ENCODE data around the gene FGFBP3.

The FGFBP3 gene, protein sequence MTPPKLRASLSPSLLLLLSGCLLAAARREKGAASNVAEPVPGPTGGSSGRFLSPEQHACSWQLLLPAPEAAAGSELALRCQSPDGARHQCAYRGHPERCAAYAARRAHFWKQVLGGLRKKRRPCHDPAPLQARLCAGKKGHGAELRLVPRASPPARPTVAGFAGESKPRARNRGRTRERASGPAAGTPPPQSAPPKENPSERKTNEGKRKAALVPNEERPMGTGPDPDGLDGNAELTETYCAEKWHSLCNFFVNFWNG

GRCh38 chr10:91909117-91909677 is at the start of gene FGFBP3:
FGFBP3 (minus strand) TSS chr10:91909486; CDS start chr10:91908969, 517 bp downstream.
- DNase-seq (ENCODE audit: low read depth, low spot score) = no peak

GRCh38 chr10:91957091-91957490 is 47.8 kb upstream of the FGFBP3 start:
- no peak for DNase-seq (ENCODE audit: low read depth, low spot score)

GRCh38 chr10:91955114-91955513 is 45.8 kb upstream of the FGFBP3 start:
- no peak for DNase-seq (ENCODE audit: low read depth, low spot score)

DNA sequence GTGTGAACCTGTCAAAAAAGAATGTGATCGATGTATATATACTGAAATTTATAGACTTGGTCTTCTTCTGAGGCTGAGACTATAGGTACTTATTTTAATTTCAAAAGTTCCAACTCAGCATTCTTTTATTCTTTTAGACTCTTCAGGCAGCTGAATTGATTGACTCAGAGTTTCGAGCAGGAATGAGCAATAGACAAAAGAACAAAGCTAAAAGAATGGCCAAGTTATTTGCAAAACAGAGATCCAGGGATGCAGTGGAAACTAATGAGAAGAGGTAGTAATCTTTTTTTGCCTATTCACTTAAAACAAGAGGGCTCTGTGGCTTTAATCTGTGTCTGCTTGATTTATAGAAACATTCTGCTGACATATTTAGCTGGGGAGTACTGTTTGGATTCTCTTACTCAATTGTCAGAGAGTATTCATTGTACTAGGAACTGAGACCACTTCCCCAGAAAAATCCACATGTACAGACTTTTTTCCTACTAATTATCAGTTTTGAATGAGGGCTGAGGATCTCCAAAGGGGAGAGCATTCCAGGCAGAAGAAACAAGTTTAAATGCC is 44.4 kb upstream of the FGFBP3 start:
- DNase-seq (ENCODE audit: low read depth, low spot score) = no peak

DNA sequence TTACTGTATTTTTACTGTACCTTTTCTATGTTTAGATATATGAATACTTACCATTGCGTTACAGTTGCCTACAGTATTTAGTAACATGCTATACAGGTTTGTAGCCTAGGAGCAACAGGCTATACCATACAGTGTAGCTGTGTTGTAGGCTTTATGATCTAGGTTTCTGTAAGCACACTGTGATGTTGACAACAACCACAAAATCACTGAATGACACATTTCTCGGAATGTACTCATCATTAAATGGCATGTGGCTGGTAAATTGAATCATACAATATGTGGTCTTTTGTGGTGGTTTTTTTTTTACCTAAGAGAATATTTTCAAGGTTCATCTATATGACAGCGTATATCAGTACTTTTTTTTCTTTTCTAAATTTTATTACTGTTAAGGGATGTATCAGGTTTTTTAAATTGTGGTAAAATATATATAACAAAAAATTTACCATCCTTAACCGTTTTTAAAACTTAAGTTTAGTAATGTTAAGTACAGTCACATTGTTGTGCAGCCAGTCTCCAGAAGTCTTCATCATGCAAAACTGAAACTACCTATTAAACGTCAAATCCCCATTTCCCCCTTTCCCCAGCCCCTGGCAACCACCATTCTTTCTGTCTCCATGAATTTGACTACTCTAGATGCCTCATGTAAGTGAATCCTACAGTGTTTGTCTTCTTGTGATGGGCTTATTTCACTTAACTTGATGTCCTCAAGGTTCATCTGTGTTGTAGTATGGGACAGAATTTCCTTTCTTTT is 35.8 kb upstream of the FGFBP3 start:
- DNase-seq (ENCODE audit: low read depth, low spot score) = no peak

DNA sequence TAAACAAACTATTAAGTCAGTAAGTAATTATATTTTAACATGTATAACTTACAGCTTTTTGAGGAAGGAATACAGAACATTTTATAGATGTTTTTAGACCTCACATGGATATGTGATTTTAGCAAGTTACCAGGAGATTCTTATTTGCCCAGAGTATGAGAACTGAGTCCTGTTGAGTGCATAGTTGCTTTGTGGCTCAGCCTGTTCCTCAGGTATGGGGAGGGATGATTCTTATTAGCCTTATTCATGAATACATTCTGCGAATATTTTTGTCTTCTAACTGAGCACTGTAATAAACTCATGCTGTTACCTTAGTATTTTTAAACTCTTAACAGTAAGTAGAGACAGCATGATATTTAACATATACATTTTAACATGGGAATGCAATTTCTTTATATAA is 32.1 kb upstream of the FGFBP3 start:
- DNase-seq (ENCODE audit: low read depth, low spot score) = no peak

- no peak for DNase-seq (ENCODE audit: low read depth, low spot score)
Observed at GRCh38 chr10:91939653-91940052, 30.4 kb upstream of the FGFBP3 start.

DNA sequence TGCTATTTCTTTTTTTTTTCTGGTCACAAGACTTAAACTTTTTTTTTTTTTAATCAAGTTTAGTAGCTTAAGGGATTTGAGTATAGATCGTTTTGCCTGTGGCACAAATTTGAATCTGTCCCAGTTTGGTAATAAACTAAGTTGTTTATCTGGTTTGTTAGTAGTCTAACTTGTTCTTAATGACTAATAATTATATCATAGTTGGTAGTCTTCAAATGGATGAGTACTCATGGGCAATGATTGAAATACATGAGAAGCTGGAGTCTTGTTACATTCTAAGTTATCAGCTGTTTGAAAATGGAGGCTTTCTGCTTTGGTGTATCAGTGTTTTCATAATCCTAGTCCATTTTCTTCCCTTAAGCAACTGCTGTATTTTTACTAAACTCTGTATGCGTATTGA is 26.6 kb upstream of the FGFBP3 start:
- no peak for DNase-seq (ENCODE audit: low read depth, low spot score)

DNA sequence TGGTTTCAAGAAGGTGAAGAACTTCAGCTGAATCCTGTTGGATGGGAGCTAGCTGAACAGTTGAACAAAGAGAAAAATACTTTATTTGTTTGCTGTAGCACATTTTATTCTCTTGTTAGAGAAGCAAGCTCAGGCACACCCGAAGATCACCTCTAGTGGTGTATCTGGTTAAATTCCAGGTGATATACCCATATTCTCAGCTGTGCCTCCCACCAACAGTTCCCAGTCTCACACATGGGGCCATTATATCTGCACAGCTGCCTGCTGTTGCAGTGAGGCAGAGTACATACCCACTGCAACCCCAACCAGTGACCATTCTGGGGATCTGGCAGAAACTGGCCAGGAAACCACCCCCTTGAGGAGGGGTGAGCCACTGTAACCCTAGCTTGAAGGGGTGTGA is 23.5 kb upstream of the FGFBP3 start:
- no peak for DNase-seq (ENCODE audit: low read depth, low spot score)

DNA sequence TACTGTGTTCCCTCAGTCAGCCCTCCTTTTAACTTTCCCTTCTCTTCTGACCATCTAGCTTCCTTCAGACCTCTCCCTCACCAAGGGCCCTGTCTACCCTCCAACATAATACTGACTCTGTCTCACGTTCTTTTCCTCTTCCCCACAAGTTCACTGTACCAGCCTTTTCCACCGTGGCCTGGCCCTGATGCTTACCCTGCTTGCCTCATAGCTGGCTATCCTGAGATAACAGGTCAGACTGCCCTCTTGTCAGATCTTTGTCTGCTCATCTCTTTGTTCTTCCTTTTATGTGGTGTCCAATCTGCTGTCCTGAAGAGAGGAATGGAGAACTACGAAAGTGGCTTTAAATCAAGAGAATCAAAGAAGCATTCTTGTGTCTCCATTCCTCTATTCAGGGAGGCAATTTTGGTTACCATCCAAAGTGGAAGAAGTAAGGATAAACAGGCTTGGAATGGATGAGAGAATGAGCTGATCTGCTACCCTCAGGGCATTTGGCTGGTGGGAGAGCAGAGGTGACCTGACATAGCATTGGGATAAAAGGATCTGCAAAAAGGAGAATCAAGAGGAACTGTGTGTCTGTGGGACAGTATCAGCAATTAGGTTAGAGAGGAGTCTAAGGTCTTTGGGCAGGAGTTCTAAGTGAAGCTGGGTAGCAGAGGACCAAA is 22.4 kb upstream of the FGFBP3 start:
- no peak for DNase-seq (ENCODE audit: low read depth, low spot score)

DNA sequence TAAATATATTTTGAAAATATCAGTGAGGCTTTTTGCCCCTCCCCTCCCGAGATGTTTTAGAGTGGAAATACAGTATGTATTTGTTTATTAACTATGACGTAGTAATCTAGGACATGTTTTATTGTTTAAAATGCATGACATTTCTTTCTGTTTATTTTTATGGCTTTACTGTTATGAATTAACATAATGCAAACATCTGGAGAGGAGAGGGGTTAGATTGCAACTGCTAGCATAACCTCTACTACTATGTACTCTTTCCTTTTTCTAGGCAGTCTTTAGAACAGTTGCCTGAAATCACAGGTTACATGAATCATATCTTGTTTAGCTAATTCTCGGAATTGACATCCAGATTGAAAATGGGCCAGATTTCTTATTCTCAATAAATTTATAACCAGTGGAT is 21.7 kb upstream of the FGFBP3 start:
- DNase-seq (ENCODE audit: low read depth, low spot score) = no peak

DNA sequence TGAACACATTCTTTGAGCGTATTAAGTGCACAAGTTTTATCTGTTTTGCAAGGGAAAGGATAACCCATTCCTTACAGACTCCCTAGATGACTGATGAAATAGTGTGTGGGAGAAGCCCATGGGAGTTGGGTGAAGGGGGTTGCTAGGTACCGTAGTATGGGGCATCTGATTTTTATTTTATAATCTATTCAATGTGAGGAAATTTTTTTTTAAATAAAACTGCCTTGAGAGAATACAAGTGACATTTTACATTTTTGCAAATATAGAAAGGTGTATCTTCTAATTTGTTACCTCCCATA is 15.7 kb upstream of the FGFBP3 start:
- DNase-seq (ENCODE audit: low read depth, low spot score) = no peak

- no peak for DNase-seq (ENCODE audit: low read depth, low spot score)
Observed at GRCh38 chr10:91924212-91925021, 15.1 kb upstream of the FGFBP3 start.

DNA sequence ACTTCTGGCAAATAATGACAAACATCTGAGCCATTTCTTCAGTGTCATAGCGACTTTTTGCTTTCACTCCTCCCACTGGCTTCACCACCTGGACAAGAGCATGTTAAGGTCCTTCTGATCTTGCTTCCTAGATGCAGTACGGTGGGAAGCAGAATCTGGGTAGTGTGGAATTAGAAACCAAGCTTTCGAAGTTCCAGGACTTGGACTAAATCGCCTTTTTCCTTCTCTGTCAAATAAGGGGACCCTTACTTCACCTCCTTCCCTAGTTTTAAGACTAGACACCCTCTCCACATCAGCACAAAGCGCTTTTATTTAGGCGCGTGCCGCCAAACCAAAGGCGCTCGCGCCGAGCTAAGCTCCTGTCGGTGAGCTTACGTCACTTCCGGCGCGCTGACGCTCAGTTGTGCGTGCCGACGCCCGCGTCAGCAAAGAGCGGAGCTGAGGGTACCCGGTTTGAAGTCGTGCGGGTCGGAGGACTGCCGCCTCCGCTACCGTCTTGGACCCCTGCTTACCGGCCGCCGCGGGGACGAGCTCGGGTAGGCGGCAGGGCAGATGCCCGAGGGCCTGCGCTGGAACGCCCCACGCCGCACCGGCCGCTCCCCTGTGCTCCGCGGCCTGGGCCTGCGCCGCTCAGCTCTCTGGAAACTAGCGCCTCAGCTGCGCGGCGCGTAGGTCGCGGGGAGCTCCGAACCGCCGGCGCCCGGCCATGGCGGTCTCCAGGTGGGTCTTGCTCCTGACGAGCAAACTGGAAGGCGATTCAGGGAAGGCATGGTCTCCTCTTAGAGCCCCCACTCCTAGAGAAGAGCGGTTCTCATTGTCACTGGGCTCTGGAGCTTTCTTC is 14.3 kb upstream of the FGFBP3 start, which contains the start of gene BTAF1:
Gene BTAF1 (plus strand): TSS at position 400 of the 841 bp plus-strand sequence. CDS start 307 bp downstream, at position 707.
- peak; percentile 81 for DNase-seq (ENCODE audit: low read depth, low spot score)

DNA sequence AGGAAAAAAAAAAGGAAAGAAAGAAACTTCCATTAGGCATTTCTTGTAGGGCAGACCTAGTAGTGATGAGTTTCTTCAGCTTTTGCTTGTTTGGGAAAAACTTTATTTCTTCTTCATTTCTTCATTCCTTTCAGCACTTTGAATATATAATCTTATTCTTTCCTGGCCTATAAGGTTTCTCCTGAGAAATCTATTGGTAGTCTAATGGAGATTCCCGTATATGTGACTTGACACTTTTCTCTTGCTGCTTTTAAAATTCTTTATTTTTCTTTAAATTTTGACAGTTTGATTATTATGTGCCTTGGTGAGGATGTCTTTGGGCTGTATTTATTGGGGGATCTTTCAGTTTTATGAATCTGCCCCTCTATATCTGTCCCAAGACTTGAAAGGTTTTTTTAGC is 10.4 kb upstream of the FGFBP3 start:
- no peak for DNase-seq (ENCODE audit: low read depth, low spot score)

DNA sequence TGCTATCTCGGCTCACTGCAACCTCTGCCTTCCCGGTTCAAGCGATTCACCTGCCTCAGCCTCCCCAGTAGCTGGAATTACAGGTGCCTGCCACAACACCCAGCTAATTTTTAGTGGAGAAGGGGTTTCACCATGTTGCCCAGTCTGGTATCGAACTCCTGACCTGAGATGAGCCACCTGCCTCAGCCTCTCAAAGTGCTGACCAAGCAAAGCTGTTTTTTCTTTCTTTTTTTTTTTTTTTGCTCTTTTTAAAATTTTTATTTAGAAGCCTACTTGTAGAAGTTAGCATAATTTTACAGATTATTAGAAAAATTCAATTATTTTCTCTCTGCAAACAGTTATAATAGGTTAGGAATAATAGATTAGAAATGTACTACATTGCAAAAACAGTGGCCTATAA is 1.2 kb upstream of the FGFBP3 start:
- DNase-seq (ENCODE audit: low read depth, low spot score) = no peak

- DNase-seq (ENCODE audit: low read depth, low spot score) = peak; percentile 34
Observed at GRCh38 chr10:91908337-91909116, 759 bp downstream of the FGFBP3 start.

DNA sequence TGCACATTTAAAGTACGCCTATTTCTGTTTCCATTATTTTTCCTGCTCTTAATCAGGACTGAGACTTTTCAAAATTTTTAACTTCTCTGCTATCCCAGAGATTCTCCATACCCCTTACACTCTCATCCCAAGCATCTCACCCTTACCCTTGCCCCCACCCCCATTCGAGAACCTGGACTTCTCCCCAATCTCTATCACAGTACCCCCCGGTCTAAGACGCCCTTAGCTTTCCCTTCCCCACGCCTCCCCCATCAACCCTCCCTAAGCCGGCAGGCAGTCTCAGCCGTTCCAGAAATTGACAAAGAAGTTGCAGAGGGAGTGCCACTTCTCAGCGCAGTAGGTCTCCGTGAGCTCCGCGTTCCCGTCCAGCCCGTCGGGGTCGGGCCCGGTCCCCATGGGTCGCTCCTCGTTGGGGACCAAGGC is 1.4 kb downstream of the FGFBP3 start:
- no peak for DNase-seq (ENCODE audit: low read depth, low spot score)

GRCh38 chr10:91907033-91907594 is 2.2 kb downstream of the FGFBP3 start:
- DNase-seq (ENCODE audit: low read depth, low spot score) = no peak

All from activated CD4-positive, CD25-positive, alpha-beta regulatory T cell treated with anti-CD3 and anti-CD28 coated beads, Interleukin-2, amount 50 U/mL, for 16 hours (primary cell).